Fibroblast of pulmonary artery (primary cell): ENCODE data around the gene KAT2B.

Experiments
- DNase-seq: peaks from one replicate; pipeline ENCODE4 v3.0.0-alpha.2; 2010; ENCODE audit warnings: low read depth
- H3K4me3 ChIP-seq: replicated peaks from 2 replicates; pipeline ENCODE4 v1.5.1; 2011; ENCODE audit warnings: low read depth, mild to moderate bottlenecking, control low read depth, low read length, moderate library complexity
- CTCF ChIP-seq: IDR thresholded peaks from 2 replicates; pipeline ENCODE4 v1.5.1; 2011; ENCODE audit warnings: mild to moderate bottlenecking, control low read depth, low read length, inconsistent platforms; ENCODE audit errors: missing control alignments

The KAT2B gene

GRCh38 chr3:20147361-20147760 is 107.1 kb downstream of the KAT2B start:
- TF ChIP-seq CTCF = no peak
- H3K4me3 ChIP-seq = no peak overlapping the region
- peak; percentile 15 for DNase-seq

DNA sequence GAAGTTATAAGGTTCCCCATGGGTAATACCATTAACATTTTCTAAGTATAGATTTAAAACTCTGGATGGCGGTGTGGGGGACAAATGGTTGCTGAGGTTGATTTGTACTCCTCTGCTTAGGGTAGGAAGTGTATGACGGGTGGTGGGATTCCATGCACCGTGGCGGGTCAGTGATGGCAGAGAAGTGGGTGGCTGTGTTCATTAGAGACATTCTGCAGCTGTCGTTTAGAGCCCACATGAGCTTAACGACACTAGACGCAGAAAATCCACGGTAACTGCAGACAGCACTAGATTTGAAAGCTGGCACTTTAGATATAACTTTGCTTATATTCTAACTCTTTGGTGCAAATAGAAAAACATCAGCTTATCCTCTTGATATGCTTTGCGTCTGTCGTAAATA is 108.2 kb downstream of the KAT2B start:
- no peak for TF ChIP-seq CTCF
- no peak overlapping the region for H3K4me3 ChIP-seq
- DNase-seq = no peak

DNA sequence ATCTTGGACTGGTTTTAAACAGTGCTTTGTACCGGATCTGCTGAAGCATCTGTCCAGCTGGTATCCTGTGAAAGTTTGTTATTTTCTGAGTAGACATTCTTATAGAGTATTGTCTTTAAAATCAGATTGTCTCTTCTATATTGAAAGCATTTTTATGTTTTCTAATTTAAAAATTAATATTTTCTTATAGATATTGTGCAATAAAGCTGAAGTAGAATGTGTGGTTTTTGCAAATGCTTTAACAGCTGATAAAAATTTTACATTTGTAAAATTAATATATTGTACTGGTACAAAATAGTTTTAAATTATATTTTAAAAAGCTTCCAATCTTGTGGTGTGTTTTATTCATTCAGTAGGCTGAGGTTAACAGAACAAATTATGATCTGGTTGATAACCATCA is 113.8 kb downstream of the KAT2B start:
- DNase-seq = no peak
- no peak overlapping the region for H3K4me3 ChIP-seq
- no peak for TF ChIP-seq CTCF

DNA sequence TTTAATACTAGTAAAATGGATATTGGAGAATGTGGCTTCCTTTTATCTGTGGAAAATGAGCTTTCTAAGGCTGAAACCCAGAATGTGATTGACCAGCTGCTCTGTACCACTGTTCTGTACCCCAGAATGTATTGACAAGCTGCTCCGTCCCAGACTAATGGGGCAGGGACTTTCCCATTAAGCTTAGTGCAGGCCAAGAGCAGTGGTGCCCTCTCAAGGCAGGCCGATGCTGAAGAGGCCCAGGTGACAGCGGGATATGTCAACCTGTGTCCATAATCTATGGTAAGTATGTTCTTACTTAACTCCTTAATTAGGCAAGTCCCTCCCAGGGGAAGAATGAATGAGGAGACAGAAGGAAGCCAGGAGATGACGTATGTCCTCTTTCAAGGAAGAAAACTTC is 114.7 kb downstream of the KAT2B start:
- no peak overlapping the region for H3K4me3 ChIP-seq
- no peak for TF ChIP-seq CTCF
- no peak for DNase-seq

DNA sequence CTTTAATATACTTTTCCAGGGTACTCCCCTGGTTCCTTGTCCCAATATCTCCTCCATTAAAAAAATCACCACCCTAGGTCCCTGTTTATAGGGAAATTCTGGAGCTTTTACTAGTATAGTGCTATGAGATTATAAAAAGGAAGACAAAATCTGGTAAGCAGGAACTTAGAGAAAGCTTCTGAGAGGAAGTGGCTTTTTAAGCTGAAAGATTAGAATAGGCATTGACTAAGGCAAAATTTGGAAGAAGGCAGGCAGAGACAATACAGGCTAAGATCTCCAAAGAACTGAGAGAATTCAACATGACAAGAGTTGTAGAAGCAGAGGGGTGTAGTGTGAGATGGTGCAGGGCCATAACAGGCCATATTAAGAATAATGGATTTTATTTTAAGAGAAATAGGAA is 120.0 kb downstream of the KAT2B start:
- no peak overlapping the region for H3K4me3 ChIP-seq
- no peak for TF ChIP-seq CTCF
- no peak for DNase-seq

DNA sequence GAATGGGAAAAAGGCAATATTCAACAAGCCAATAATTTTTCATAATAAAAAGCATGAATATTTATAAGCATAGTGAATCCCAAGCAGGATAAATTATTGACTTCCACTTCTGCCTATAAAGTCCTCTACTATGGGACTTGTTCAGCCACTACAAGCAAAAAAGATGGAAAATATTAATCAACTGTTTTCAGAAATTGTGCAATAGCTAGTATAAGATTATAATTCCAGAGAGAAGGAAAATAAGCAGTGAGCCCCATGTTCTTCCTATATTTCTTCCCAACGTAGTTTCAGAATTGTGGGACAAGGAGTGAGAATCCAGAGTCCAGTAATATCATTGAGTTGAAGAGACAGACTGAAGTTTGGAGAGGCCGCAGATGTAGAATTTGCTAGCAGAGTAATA is 121.5 kb downstream of the KAT2B start:
- TF ChIP-seq CTCF = no peak
- DNase-seq = no peak
- no peak overlapping the region for H3K4me3 ChIP-seq

DNA sequence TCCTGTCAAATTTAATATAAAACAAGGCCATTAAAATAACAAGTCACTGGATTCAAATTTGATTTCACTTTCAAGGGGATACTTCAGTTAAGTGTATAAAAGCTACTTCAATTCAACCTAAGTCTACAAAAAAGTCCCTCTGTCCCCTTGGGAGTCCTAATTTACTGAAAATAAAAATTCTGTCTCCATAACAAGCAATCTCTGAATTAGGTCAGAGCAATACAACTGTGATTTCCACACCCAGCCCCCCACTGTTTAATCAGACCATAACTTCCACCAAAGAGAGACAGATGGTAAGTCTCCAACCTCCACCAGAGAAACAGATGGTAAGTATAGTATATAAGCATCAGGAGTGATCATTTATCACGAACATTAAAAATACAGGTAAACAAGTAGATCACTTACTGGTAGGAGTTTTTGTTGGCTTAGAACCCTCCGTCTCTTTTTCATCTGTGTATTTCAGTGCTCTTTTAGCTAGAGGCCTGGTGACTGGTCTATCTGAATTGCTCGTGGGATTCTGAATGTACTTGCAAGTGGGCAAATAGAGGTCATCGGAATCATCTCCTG is 133.7 kb downstream of the KAT2B start:
- no peak for TF ChIP-seq CTCF
- no peak overlapping the region for H3K4me3 ChIP-seq
- no peak for DNase-seq
